Fibroblast of lung (primary cell): ENCODE results near the gene SPC24. TPM values are rescaled to one million over a fixed set of nuclear protein-coding genes. Genes with fewer than 3 reads are reported as not detected.
A peak's percentile ranks its signal among the peaks of the same experiment; 100 is the strongest.

ENCODE experiments used
- DNase-seq, 2 donors: peaks; one replicate each; pipeline versions ENCODE4 v3.0.0 to v3.0.0-alpha.2; 2010; ENCODE audit warnings: low read depth in 2 of 2
- H2AFZ ChIP-seq: 2 replicates; pipeline ENCODE4 v1.5.1; 2012; ENCODE audit warnings: low read length, control low read depth, inconsistent platforms
- H3K27ac ChIP-seq: 2 replicates; pipeline ENCODE4 v1.5.1; 2011; ENCODE audit warnings: low read length, control low read depth; ENCODE audit not compliant: insufficient read depth
- H3K27me3 ChIP-seq: 2 replicates; pipeline ENCODE4 v1.5.1; 2011; ENCODE audit warnings: mild to moderate bottlenecking, low read length; ENCODE audit not compliant: control insufficient read depth, insufficient read depth
- H3K36me3 ChIP-seq: 2 replicates; pipeline ENCODE4 v1.5.1; 2011; ENCODE audit warnings: low read length; ENCODE audit not compliant: control insufficient read depth, insufficient read depth
- H3K4me1 ChIP-seq: 2 replicates; pipeline ENCODE4 v1.5.1; 2011; ENCODE audit warnings: low read length; ENCODE audit not compliant: control insufficient read depth, insufficient read depth; ENCODE audit errors: extremely low read depth
- H3K4me2 ChIP-seq: 2 replicates; pipeline ENCODE4 v1.5.1; 2011; ENCODE audit warnings: low read length, control low read depth; ENCODE audit not compliant: insufficient read depth; ENCODE audit errors: extremely low read depth
- H3K4me3 ChIP-seq, 4 experiments: fragments of 200-600 bp in 1 of 4; sonication (generic) in 1 of 4; replicated peaks in 1 of 4; 2 replicates each; pipeline ENCODE4 v1.5.1; 2011 to 2016; ENCODE audit warnings: low read length in 4 of 4, low read depth in 3 of 4, mild to moderate bottlenecking in 3 of 4, control low read depth in 2 of 4, inconsistent platforms in 1 of 4, mixed read lengths in 1 of 4; ENCODE audit not compliant: insufficient read depth in 1 of 4; ENCODE audit errors: control extremely low read depth in 1 of 4
- H3K79me2 ChIP-seq: 2 replicates; pipeline ENCODE4 v1.5.1; 2012; ENCODE audit warnings: mild to moderate bottlenecking, low read length, inconsistent platforms; ENCODE audit not compliant: control insufficient read depth, insufficient read depth
- H3K9ac ChIP-seq: 2 replicates; pipeline ENCODE4 v1.5.1; 2011; ENCODE audit warnings: mild to moderate bottlenecking, low read length, control low read depth; ENCODE audit not compliant: insufficient read depth
- H3K9me3 ChIP-seq: 2 replicates; pipeline ENCODE4 v1.5.1; 2012; ENCODE audit warnings: low read depth, low read length; ENCODE audit not compliant: control insufficient read depth, insufficient read depth
- H4K20me1 ChIP-seq: 2 replicates; pipeline ENCODE4 v1.5.1; 2011; ENCODE audit warnings: low read length; ENCODE audit not compliant: control insufficient read depth, insufficient read depth; ENCODE audit errors: extremely low read depth
- CTCF ChIP-seq, 2 donors: IDR thresholded peaks in 1 of 2; conservative IDR thresholded peaks in 1 of 2; 1 replicate in 1 of 2; 2 replicates in 1 of 2; pipeline ENCODE4 v1.5.1; 2011 to 2012; ENCODE audit warnings: low read length in 2 of 2, control low read depth in 1 of 2, inconsistent platforms in 1 of 2, low read depth in 1 of 2, mild to moderate bottlenecking in 1 of 2
- EZH2 ChIP-seq: IDR thresholded peaks from 2 replicates; pipeline ENCODE4 v1.5.1; 2012; ENCODE audit warnings: low read length, control low read depth, mild to moderate bottlenecking; ENCODE audit errors: missing control alignments
- polyA plus RNA-seq, 2 donors: library from polyadenylated mRNA; depleted of rRNA in 1 of 2; stranded (reverse) in 1 of 2; unstranded in 1 of 2; fragments of >200 nt; gene quantifications; 2 replicates each; pipeline ENCODE4 v1.2.1, GENCODE V29; 2011 to 2012; ENCODE audit warnings: missing spikeins in 1 of 2
- total RNA-seq: library from RNA; depleted of rRNA; stranded (reverse); fragments of >200 nt; gene quantifications from 2 replicates; pipeline ENCODE4 v1.2.1, GENCODE V29; 2014

The SPC24 gene
- total and polyA plus RNA-seq, 2 donors (not counting 1 experiment from before 2014, with no cell fraction given): 8.1 to 32.0 TPM

- no peak for DNase-seq
- no peak overlapping the region for H3K27ac ChIP-seq
- H3K27me3 ChIP-seq: no peaks in the 10 kb centered on the region
- H3K9ac ChIP-seq: no peak overlapping the region
- peak overlapping the region; percentile 26 for H2AFZ ChIP-seq
- H3K9me3 ChIP-seq: no peaks in the 10 kb centered on the region
- H3K36me3 ChIP-seq: no peaks in the 10 kb centered on the region
- H3K4me2 ChIP-seq: peak overlapping the region; percentile 85
- H3K4me1 ChIP-seq: peaks cover 17% of the 10 kb centered on the region
- H4K20me1 ChIP-seq: no peaks in the 10 kb centered on the region
- peaks cover 42% of the 10 kb centered on the region for H3K79me2 ChIP-seq
- TF ChIP-seq CTCF (conservative IDR thresholded peaks at IDR 0.05 in 1 of 2, IDR thresholded peaks at IDR 0.05 in 1 of 2; ENCODE audit: low read depth in 1 of 2, low read length in 2 of 2) (no peak), EZH2 (no peak)
- H3K4me3 ChIP-seq: peak overlapping the region; percentile 69 to 93 (median 82)
These were observed 917 bp downstream of the SPC24 start for GRCh38 chr19:11154683-11155047.

DNA sequence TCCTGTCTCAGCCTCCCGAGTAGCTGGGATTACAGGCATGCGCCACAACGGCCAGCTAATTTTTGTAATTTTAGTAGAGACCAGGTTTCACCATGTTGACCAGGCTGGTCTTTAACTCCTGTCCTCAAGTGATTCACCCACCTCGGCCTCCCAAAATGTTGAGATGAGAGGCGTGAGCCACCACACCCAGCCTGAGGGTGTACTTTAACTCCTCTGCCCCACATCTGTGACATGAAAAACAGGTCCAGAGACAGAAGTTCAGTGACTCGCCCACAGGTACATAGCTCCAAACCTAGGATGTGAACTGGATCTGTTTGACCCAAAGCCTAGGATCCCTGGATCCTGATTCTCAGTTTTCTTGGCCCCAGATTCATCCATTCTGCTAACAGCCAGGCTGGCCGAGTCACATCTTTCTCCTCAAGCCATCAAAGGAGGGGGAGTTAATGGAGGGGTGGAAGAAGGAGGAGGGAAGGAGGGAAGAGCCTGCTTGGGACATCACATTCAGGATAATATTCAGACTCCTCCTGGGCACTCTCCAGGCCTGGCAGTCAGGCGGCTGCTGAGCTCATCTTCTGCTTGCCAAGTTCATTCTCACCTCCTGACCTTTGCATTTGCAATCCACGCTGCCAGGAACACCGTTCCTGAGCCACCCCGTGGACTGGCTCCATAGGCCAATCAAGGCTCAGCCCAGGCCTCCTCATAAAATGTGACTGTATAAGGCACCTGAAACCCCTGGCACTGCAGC, 3.1 kb downstream of the SPC24 start:
- Histone ChIP-seq H2AFZ (no peak overlapping the region), H3K9me3 (no peaks in the 10 kb centered on the region), H4K20me1 (no peaks in the 10 kb centered on the region), H3K9ac (no peak overlapping the region), H3K4me3 (no peak overlapping the region), H3K36me3 (peaks cover 4% of the 10 kb centered on the region), H3K4me2 (peak overlapping the region; percentile 51), H3K4me1 (peaks cover 17% of the 10 kb centered on the region), H3K27ac (peak overlapping the region; percentile 61), H3K27me3 (no peaks in the 10 kb centered on the region), H3K79me2 (peaks cover 52% of the 10 kb centered on the region)
- TF ChIP-seq EZH2 (no peak), CTCF (conservative IDR thresholded peaks at IDR 0.05 in 1 of 2, IDR thresholded peaks at IDR 0.05 in 1 of 2; ENCODE audit: low read depth in 1 of 2, low read length in 2 of 2) (no peak)
- DNase-seq: peak; percentile 73 to 92

DNA sequence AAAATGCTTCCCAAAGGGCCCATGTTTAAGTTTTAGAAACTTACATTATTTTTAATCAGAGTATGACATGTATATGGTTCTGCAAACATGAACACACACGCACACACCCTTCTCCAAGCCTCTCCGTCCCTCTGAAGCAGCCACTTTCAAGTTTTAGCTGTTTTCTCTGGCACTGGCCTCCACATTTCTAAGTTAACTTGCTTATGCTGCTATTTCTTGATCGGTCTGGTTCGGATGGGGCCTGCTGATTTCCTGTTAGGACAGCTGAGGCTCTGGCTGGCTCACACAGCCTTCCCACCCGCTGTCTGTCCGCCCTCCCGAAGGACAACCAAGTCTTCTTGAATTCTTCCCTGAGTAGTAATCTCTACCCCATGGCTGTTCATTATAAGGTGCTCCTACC, 4.4 kb downstream of the SPC24 start:
- peaks cover 4% of the 10 kb centered on the region for H3K36me3 ChIP-seq
- no peak for DNase-seq
- H3K4me3 ChIP-seq: no peak overlapping the region
- peak overlapping the region; percentile 55 for H2AFZ ChIP-seq
- no peaks in the 10 kb centered on the region for H3K9me3 ChIP-seq
- TF ChIP-seq CTCF (conservative IDR thresholded peaks at IDR 0.05 in 1 of 2, IDR thresholded peaks at IDR 0.05 in 1 of 2; ENCODE audit: low read depth in 1 of 2, low read length in 2 of 2) (no peak), EZH2 (no peak)
- no peaks in the 10 kb centered on the region for H4K20me1 ChIP-seq
- H3K9ac ChIP-seq: peak overlapping the region; percentile 23
- H3K27ac ChIP-seq: peak overlapping the region; percentile 69
- peaks cover 52% of the 10 kb centered on the region for H3K79me2 ChIP-seq
- no peak overlapping the region for H3K4me2 ChIP-seq
- H3K4me1 ChIP-seq: peaks cover 17% of the 10 kb centered on the region
- no peaks in the 10 kb centered on the region for H3K27me3 ChIP-seq
